Thyroid gland (tissue), 4 donors: ENCODE data around the gene NOP9. TPM values are rescaled to one million over a fixed set of nuclear protein-coding genes. Genes with fewer than 3 reads are reported as not detected.

Experiments
- DNase-seq, 2 donors: peaks; one replicate each; pipeline ENCODE4 v3.0.0-alpha.2; 2019
- H3K27ac ChIP-seq, 3 donors: fragments of 200-600 bp; sonication (generic); 1 replicate in 2 of 3; 2 replicates in 1 of 3; pipeline ENCODE4 v1.5.1; 2016 to 2019; ENCODE audit warnings: mild to moderate bottlenecking in 1 of 3, moderate library complexity in 1 of 3
- H3K27me3 ChIP-seq: fragments of 200-600 bp; sonication (generic); one replicate; pipeline ENCODE4 v1.5.1; 2019
- H3K36me3 ChIP-seq, 2 donors: fragments of 200-600 bp; sonication (generic); one replicate each; pipeline ENCODE4 v1.5.1; 2016 to 2019
- H3K4me1 ChIP-seq, 2 donors: fragments of 200-600 bp; sonication (generic); one replicate each; pipeline ENCODE4 v1.5.1; 2017 to 2019
- H3K4me3 ChIP-seq, 3 donors: fragments of 200-600 bp; sonication (generic); replicated peaks in 1 of 3; 1 replicate in 2 of 3; 2 replicates in 1 of 3; pipeline ENCODE4 v1.5.1; 2016; ENCODE audit warnings: mild to moderate bottlenecking in 1 of 3
- H3K9me3 ChIP-seq: fragments of 200-600 bp; sonication (generic); one replicate; pipeline ENCODE4 v1.5.1; 2017
- POLR2A ChIP-seq, 2 donors: fragments of 450-650 bp; IDR thresholded peaks; one replicate each; pipeline ENCODE4 v1.6.1; 2017; ENCODE audit warnings: antibody characterized with exemption in 2 of 2, mild to moderate bottlenecking in 2 of 2, moderate library complexity in 1 of 2
- WGBS, 2 donors: methylation state at CpG; one replicate each; pipeline ENCODE4 v1.1.5; 2017; 5-methylcytosine and 5-hydroxymethylcytosine counted together
- intact Hi-C: fragments of 100-400 bp; cut with DNase I; formaldehyde crosslinking; loops from one replicate; pipeline ENCODE4 v1.15.1; 2023
- total RNA-seq, 4 donors: library from RNA; depleted of rRNA; stranded (reverse); fragments of >200 nt; gene quantifications; one replicate each; pipeline ENCODE4 v1.2.3, GENCODE V29; 2016
- TF ChIP-seq, protein P1 (sequence below), 6 experiments: fragments of 200-600 bp in 3 of 6; fragments of 450-650 bp in 3 of 6; sonication (generic) in 3 of 6; IDR thresholded peaks; one replicate each; pipeline ENCODE4 v1.5.1; 2016 to 2019; ENCODE audit warnings: antibody characterized with exemption in 6 of 6, mild to moderate bottlenecking in 2 of 6, inconsistent platforms in 1 of 6, moderate library complexity in 1 of 6

NOP9 gene
- total RNA-seq, 4 donors from 2014 or later = 16.4 to 22.3 (median 20.7) TPM

DNA sequence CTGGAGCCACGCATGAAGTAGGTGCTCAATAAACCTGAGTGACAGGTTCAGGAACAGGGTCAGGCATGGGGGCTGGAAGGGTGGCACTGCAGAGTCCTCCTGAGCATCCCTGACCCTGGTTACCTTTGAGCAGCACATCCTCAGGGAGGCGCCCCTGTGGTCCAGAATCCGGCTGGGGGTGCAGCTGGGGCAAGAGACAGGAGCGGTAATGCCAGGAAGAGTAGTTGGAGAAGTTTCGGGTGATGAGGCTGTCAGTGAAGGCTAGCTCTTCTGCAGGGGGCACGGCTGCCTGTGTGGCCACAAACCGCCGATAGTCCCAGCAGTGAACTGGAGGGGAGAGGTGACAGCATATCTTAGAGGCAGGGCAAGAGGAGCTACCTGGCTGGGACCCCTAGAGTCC is 30.3 kb upstream of the NOP9 start:
- Histone ChIP-seq H3K36me3 (peaks cover 13 to 17% of the 10 kb centered on the region in 2 donors), H3K27ac (no peak overlapping the region), H3K4me1 (peaks cover 8 to 18% of the 10 kb centered on the region in 2 donors), H3K27me3 (no peaks in the 10 kb centered on the region), H3K4me3 (no peak overlapping the region), H3K9me3 (no peaks in the 10 kb centered on the region)
- intact Hi-C loops = no loop called here
- WGBS, 2 donors = 94 to 96% methylated on average over 8 of the region's 8 CpGs
- no peak for DNase-seq
- TF ChIP-seq POLR2A (IDR thresholded peaks at IDR 0.05) = no peak
- TF ChIP-seq, protein P1, sequence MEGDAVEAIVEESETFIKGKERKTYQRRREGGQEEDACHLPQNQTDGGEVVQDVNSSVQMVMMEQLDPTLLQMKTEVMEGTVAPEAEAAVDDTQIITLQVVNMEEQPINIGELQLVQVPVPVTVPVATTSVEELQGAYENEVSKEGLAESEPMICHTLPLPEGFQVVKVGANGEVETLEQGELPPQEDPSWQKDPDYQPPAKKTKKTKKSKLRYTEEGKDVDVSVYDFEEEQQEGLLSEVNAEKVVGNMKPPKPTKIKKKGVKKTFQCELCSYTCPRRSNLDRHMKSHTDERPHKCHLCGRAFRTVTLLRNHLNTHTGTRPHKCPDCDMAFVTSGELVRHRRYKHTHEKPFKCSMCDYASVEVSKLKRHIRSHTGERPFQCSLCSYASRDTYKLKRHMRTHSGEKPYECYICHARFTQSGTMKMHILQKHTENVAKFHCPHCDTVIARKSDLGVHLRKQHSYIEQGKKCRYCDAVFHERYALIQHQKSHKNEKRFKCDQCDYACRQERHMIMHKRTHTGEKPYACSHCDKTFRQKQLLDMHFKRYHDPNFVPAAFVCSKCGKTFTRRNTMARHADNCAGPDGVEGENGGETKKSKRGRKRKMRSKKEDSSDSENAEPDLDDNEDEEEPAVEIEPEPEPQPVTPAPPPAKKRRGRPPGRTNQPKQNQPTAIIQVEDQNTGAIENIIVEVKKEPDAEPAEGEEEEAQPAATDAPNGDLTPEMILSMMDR (IDR thresholded peaks at IDR 0.05) = no peak

DNA sequence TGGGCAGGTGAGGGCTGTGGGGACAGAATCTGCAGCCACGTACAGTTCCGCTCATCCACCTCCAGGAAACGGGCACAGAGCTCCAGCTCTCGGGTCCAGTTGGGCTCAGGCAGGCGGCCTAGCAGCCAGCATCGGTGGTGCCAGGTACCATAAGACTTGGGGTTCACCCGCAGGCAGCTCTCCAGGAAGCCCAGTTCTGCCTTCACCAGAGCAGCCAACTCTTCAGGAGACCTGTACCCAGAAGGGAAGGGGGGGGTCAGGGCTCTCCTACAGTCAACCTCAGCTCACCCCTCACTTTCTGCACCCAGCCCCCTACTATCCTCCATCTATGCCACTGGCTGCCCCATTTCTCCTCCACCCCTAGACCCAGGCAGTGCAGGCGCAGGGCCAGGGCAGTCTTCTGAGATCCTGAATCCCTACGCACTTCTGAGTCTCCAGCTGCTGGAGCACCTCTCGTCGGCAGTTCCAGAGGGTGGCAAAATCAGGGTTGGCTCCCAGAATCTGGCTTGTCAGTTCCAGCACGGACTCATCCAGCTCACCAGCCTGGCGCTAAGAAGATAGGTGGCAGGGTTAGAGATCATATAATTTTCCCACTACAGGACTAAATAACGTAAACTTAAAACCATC is 29.6 kb upstream of the NOP9 start:
- WGBS, 2 donors = 95 to 96% methylated on average over 7 to 14 of the region's 14 CpGs
- Histone ChIP-seq H3K27ac (no peak overlapping the region), H3K9me3 (no peaks in the 10 kb centered on the region), H3K27me3 (no peaks in the 10 kb centered on the region), H3K4me3 (no peak overlapping the region), H3K36me3 (peaks cover 13 to 17% of the 10 kb centered on the region in 2 donors), H3K4me1 (peaks cover 8 to 18% of the 10 kb centered on the region in 2 donors)
- no peak for DNase-seq
- TF ChIP-seq, protein P1 (IDR thresholded peaks at IDR 0.05) = no peak
- TF ChIP-seq POLR2A (IDR thresholded peaks at IDR 0.05) = no peak
- intact Hi-C loops = no loop called here

DNA sequence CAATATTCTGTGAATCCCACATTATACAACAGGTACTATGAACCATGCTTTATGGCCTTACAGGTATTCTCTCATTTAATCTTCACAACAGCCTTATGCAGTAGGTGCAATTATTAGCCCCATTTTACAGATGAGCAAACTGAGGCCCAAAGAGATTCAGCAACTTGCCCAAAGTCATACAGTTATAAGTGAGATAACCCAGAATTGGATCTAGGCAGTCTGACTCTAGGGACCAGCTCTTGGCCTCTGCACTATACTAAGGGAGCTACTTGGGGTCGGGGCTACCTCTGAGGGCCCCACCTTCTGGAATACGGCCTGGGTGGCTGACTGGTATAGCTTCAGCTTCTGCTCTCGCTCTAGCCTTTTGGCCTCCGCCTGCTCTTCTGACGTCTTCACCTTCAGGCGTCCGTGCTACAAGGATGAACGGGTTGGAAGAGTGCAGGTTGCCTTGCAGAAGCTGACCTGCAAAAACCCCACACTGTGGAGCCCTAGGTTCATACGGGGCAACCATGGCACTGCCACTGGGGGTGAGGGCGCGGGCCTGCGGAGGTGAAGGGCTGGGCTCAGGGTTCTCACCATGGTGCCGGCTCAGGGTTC is 29.0 kb upstream of the NOP9 start:
- TF ChIP-seq POLR2A (IDR thresholded peaks at IDR 0.05) = no peak
- TF ChIP-seq, protein P1 (IDR thresholded peaks at IDR 0.05) = no peak
- 14 to 18% methylated on average over 10 to 12 of the region's 13 CpGs for WGBS, 2 donors
- H3K36me3 ChIP-seq = peaks cover 13 to 17% of the 10 kb centered on the region in 2 donors
- no peaks in the 10 kb centered on the region for H3K27me3 ChIP-seq
- peak overlapping the region; percentile 84 to 95 (median 90) for H3K27ac ChIP-seq
- H3K9me3 ChIP-seq = no peaks in the 10 kb centered on the region
- no peak for DNase-seq
- intact Hi-C loops = no loop called here
- peaks cover 8 to 18% of the 10 kb centered on the region in 2 donors for H3K4me1 ChIP-seq
- H3K4me3 ChIP-seq = peak overlapping the region; percentile 30 to 89 (median 77)

DNA sequence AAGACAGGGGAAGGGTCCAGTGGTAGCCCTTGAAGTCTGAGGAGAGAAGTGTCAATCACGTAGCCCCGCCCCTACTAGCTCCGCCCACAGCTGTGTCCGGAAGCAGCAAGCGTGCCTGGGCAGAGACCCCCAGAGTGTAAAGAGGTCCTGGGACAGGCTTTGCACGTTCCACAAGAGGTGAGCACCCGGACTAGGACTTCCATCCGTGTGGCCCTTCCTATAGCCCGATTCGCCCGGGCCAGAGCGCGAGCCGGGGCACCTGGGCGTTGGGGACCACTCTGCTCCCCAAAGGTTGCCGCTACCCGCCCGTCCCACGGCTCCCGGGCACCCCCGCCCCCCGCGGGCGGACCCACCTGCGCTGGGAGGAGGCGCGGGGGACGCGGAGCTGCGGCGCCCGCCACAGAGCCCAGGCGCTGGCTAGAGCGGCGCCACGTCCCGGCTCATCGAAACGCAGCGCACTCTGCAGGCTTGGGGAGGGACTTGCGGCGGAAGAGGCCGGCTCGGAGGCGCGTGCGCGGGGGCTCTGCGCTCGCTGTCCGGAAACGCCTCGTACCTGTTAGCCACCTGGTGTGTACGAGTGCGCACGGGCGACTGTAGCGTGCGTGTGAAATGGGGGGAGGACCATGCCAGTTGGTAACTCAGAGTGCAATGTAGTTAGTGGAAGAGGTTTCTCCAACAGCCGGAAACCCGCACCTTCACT is 28.4 kb upstream of the NOP9 start, which contains the start of gene RABGGTA:
Gene RABGGTA (minus strand): TSS at position 464 of the 700 bp plus-strand sequence. CDS start 482 bp downstream, outside the sequence.
- Histone ChIP-seq H3K4me1 (peaks cover 8 to 18% of the 10 kb centered on the region in 2 donors), H3K27ac (peak within 1 kb of the TSS; percentile 84 to 95 (median 90)), H3K4me3 (peak within 1 kb of the TSS; percentile 30 to 89 (median 77)), H3K27me3 (no peaks in the 10 kb centered on the region), H3K36me3 (peaks cover 13 to 14% of the 10 kb centered on the region in 2 donors), H3K9me3 (no peaks in the 10 kb centered on the region)
- WGBS, 2 donors = 1 to 8% methylated on average over 6 to 21 of the region's 61 CpGs
- DNase-seq = peak; percentile 88 to 90
- intact Hi-C loops = no loop called here
- TF ChIP-seq, protein P1 (IDR thresholded peaks at IDR 0.05) = peak; percentile 25 to 81 (median 50)
- TF ChIP-seq POLR2A (IDR thresholded peaks at IDR 0.05) = peak in 1 of 2 donors; percentile 75
